Measurements from ENCODE around the gene ETV5.

Gene ETV5

GRCh38 chr3:186075931-186076567 is 32.8 kb downstream of the ETV5 start:
- ATAC-seq = no peak
- TF ChIP-seq ZFP30 (CRISPR knock-in tag; IDR thresholded peaks at IDR 0.05) = no peak
- TF ChIP-seq ESRRG (CRISPR knock-in tag; IDR thresholded peaks at IDR 0.05) = no peak
- TF ChIP-seq BACH2 (CRISPR knock-in tag; IDR thresholded peaks at IDR 0.05; ENCODE audit: borderline replicate concordance) = no peak
- no peak for TF ChIP-seq PPARA (CRISPR knock-in tag; IDR thresholded peaks at IDR 0.05; ENCODE audit: borderline replicate concordance)
- TF ChIP-seq RARB (CRISPR knock-in tag; IDR thresholded peaks at IDR 0.05) = no peak
- no peak for TF ChIP-seq ZC3H10 (CRISPR knock-in tag; IDR thresholded peaks at IDR 0.05)
- no peak for TF ChIP-seq TSHZ2 (CRISPR knock-in tag; IDR thresholded peaks at IDR 0.05)
- no peak for TF ChIP-seq ISL1 (CRISPR knock-in tag; IDR thresholded peaks at IDR 0.05)
- no peak for TF ChIP-seq ZNF70 (CRISPR knock-in tag; IDR thresholded peaks at IDR 0.05)
- TF ChIP-seq OSR1 (CRISPR knock-in tag; IDR thresholded peaks at IDR 0.05) = no peak
- no peak for TF ChIP-seq TOX (CRISPR knock-in tag; IDR thresholded peaks at IDR 0.05; ENCODE audit: borderline replicate concordance)
- TF ChIP-seq, protein P1, sequence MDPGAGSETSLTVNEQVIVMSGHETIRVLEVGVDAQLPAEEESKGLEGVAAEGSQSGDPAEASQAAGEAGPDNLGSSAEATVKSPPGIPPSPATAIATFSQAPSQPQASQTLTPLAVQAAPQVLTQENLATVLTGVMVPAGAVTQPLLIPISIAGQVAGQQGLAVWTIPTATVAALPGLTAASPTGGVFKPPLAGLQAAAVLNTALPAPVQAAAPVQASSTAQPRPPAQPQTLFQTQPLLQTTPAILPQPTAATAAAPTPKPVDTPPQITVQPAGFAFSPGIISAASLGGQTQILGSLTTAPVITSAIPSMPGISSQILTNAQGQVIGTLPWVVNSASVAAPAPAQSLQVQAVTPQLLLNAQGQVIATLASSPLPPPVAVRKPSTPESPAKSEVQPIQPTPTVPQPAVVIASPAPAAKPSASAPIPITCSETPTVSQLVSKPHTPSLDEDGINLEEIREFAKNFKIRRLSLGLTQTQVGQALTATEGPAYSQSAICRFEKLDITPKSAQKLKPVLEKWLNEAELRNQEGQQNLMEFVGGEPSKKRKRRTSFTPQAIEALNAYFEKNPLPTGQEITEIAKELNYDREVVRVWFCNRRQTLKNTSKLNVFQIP (CRISPR knock-in tag; IDR thresholded peaks at IDR 0.05; ENCODE audit: borderline replicate concordance, low read depth) = no peak
- TF ChIP-seq, protein P2, sequence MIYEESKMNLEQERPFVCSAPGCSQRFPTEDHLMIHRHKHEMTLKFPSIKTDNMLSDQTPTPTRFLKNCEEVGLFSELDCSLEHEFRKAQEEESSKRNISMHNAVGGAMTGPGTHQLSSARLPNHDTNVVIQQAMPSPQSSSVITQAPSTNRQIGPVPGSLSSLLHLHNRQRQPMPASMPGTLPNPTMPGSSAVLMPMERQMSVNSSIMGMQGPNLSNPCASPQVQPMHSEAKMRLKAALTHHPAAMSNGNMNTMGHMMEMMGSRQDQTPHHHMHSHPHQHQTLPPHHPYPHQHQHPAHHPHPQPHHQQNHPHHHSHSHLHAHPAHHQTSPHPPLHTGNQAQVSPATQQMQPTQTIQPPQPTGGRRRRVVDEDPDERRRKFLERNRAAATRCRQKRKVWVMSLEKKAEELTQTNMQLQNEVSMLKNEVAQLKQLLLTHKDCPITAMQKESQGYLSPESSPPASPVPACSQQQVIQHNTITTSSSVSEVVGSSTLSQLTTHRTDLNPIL (CRISPR knock-in tag; IDR thresholded peaks at IDR 0.05; ENCODE audit: low read depth) = no peak
- TF ChIP-seq TCF4 (CRISPR knock-in tag; IDR thresholded peaks at IDR 0.05; ENCODE audit: borderline replicate concordance) = no peak
- no peak for TF ChIP-seq ARNTL (CRISPR knock-in tag; IDR thresholded peaks at IDR 0.05; ENCODE audit: borderline replicate concordance, low read depth)

GRCh38 chr3:186075489-186075888 is 33.4 kb downstream of the ETV5 start:
- TF ChIP-seq GLIS3 (CRISPR knock-in tag; IDR thresholded peaks at IDR 0.05) = no peak
- no peak for TF ChIP-seq ZC3H10 (CRISPR knock-in tag; IDR thresholded peaks at IDR 0.05)
- no peak for TF ChIP-seq RARB (CRISPR knock-in tag; IDR thresholded peaks at IDR 0.05)
- TF ChIP-seq ARNTL (CRISPR knock-in tag; IDR thresholded peaks at IDR 0.05; ENCODE audit: borderline replicate concordance, low read depth) = no peak
- TF ChIP-seq, protein P2 (CRISPR knock-in tag; IDR thresholded peaks at IDR 0.05; ENCODE audit: low read depth) = no peak
- TF ChIP-seq SNAI2 (CRISPR knock-in tag; IDR thresholded peaks at IDR 0.05) = no peak
- TF ChIP-seq PPARA (CRISPR knock-in tag; IDR thresholded peaks at IDR 0.05; ENCODE audit: borderline replicate concordance) = no peak
- TF ChIP-seq, protein P3, sequence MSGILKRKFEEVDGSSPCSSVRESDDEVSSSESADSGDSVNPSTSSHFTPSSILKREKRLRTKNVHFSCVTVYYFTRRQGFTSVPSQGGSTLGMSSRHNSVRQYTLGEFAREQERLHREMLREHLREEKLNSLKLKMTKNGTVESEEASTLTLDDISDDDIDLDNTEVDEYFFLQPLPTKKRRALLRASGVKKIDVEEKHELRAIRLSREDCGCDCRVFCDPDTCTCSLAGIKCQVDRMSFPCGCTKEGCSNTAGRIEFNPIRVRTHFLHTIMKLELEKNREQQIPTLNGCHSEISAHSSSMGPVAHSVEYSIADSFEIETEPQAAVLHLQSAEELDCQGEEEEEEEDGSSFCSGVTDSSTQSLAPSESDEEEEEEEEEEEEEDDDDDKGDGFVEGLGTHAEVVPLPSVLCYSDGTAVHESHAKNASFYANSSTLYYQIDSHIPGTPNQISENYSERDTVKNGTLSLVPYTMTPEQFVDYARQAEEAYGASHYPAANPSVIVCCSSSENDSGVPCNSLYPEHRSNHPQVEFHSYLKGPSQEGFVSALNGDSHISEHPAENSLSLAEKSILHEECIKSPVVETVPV (CRISPR knock-in tag; IDR thresholded peaks at IDR 0.05) = no peak
- TF ChIP-seq ESRRG (CRISPR knock-in tag; IDR thresholded peaks at IDR 0.05) = no peak
- TF ChIP-seq ZNF8 (CRISPR knock-in tag; IDR thresholded peaks at IDR 0.05) = no peak
- TF ChIP-seq, protein P4, sequence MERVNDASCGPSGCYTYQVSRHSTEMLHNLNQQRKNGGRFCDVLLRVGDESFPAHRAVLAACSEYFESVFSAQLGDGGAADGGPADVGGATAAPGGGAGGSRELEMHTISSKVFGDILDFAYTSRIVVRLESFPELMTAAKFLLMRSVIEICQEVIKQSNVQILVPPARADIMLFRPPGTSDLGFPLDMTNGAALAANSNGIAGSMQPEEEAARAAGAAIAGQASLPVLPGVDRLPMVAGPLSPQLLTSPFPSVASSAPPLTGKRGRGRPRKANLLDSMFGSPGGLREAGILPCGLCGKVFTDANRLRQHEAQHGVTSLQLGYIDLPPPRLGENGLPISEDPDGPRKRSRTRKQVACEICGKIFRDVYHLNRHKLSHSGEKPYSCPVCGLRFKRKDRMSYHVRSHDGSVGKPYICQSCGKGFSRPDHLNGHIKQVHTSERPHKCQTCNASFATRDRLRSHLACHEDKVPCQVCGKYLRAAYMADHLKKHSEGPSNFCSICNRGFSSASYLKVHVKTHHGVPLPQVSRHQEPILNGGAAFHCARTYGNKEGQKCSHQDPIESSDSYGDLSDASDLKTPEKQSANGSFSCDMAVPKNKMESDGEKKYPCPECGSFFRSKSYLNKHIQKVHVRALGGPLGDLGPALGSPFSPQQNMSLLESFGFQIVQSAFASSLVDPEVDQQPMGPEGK (CRISPR knock-in tag; IDR thresholded peaks at IDR 0.05; ENCODE audit: borderline replicate concordance) = no peak
- TF ChIP-seq, protein P1 (CRISPR knock-in tag; IDR thresholded peaks at IDR 0.05; ENCODE audit: borderline replicate concordance, low read depth) = no peak
- no peak for TF ChIP-seq OSR1 (CRISPR knock-in tag; IDR thresholded peaks at IDR 0.05)
- TF ChIP-seq TCF4 (CRISPR knock-in tag; IDR thresholded peaks at IDR 0.05; ENCODE audit: borderline replicate concordance) = no peak
- no peak for TF ChIP-seq ZNF70 (CRISPR knock-in tag; IDR thresholded peaks at IDR 0.05)
- TF ChIP-seq ISL1 (CRISPR knock-in tag; IDR thresholded peaks at IDR 0.05) = no peak
- no peak for TF ChIP-seq ZNF565 (CRISPR knock-in tag; conservative IDR thresholded peaks at IDR 0.05; ENCODE audit: low read depth)
- no peak for TF ChIP-seq ZFP3 (CRISPR knock-in tag; IDR thresholded peaks at IDR 0.05)
- ATAC-seq = no peak
